ENCODE data around the gene RTTN. TPM values are rescaled to one million over a fixed set of nuclear protein-coding genes. Genes with fewer than 3 reads are reported as not detected.

The RTTN gene
- total and polyA plus RNA-seq, 9 of the 15 experiments (the other 6 are each of a cell fraction or from before 2014, with no cell fraction given), result 3.1 to 18.3 (median 10.6) TPM

GRCh38 chr18:70183441-70183840, 22.0 kb downstream of the RTTN start:
- no peak overlapping the region for H3K4me2 ChIP-seq (ENCODE audit: insufficient read depth, low read length)
- H3K36me3 ChIP-seq (ENCODE audit: control insufficient read depth, insufficient read depth, low read length), result peaks cover 26% of the 10 kb centered on the region; the same call in 2 of the 3 replicates
- no peaks in the 10 kb centered on the region for H3K79me2 ChIP-seq (ENCODE audit: control insufficient read depth, insufficient read depth, low read length)
- in situ Hi-C loops (cut with MboI), result no loop called here
- ATAC-seq (no peak), FAIRE-seq (no peak), DNase-seq (ENCODE audit: extremely low read depth in 1 of 4, low spot score in 3 of 4) (no peak)
- H4K20me1 ChIP-seq (replicated peaks; ENCODE audit: control insufficient read depth, insufficient read depth, low read length), result no peaks in the 10 kb centered on the region
- ChIA-PET POLR2A (no interaction called here), CTCF (ENCODE audit: low intra/inter-chr PET ratio) (no interaction called here)
- H3K4me3 ChIP-seq, result no peak overlapping the region
- H3K9me3 ChIP-seq (replicated peaks; ENCODE audit: control insufficient read depth, insufficient read depth, low read depth, low read length), result no peaks in the 10 kb centered on the region
- WGBS (ENCODE audit: insufficient coverage, low coverage, missing lambda C conversion rate), result 89% methylated on average over 2 of the region's 2 CpGs
- no peak overlapping the region for H3K9ac ChIP-seq (ENCODE audit: insufficient read depth in 1 of 2, low read depth in 2 of 2, low read length in 2 of 2)
- H3K27me3 ChIP-seq (ENCODE audit: control insufficient read depth in 2 of 2, insufficient read depth in 2 of 2, low read length in 2 of 2), result no peaks in the 10 kb centered on the region
- BruUV-seq (replicated peaks), result no TSS peak
- H2AFZ ChIP-seq (ENCODE audit: low read depth, low read length), result no peak overlapping the region
- H3K4me1 ChIP-seq (replicated peaks in 1 of 2; ENCODE audit: control insufficient read depth in 2 of 2, insufficient read depth in 2 of 2, low read length in 2 of 2), result no peaks in the 10 kb centered on the region
- TF ChIP-seq FUS (optimal IDR thresholded peaks at IDR 0.05; ENCODE audit: low read depth, low read length) (no peak), TRIM24 (IDR thresholded peaks at IDR 0.05) (no peak), EP400 (IDR thresholded peaks at IDR 0.05) (no peak), CBFB (CRISPR knock-in tag; IDR thresholded peaks at IDR 0.05) (no peak), MAFG (tag; conservative IDR thresholded peaks at IDR 0.05) (no peak), NBN (IDR thresholded peaks at IDR 0.05; ENCODE audit: low read depth) (no peak), SREBF1 (IDR thresholded peaks at IDR 0.05; ENCODE audit: borderline replicate concordance, low read depth, low read length) (no peak), MIER1 (IDR thresholded peaks at IDR 0.05; ENCODE audit: low read depth) (no peak), SMARCC2 (IDR thresholded peaks at IDR 0.05; ENCODE audit: low read depth) (no peak), ZBTB26 (CRISPR knock-in tag; IDR thresholded peaks at IDR 0.05) (no peak), ELF1 (tag; IDR thresholded peaks at IDR 0.05) (no peak)
- TF ChIP-seq, protein P1, sequence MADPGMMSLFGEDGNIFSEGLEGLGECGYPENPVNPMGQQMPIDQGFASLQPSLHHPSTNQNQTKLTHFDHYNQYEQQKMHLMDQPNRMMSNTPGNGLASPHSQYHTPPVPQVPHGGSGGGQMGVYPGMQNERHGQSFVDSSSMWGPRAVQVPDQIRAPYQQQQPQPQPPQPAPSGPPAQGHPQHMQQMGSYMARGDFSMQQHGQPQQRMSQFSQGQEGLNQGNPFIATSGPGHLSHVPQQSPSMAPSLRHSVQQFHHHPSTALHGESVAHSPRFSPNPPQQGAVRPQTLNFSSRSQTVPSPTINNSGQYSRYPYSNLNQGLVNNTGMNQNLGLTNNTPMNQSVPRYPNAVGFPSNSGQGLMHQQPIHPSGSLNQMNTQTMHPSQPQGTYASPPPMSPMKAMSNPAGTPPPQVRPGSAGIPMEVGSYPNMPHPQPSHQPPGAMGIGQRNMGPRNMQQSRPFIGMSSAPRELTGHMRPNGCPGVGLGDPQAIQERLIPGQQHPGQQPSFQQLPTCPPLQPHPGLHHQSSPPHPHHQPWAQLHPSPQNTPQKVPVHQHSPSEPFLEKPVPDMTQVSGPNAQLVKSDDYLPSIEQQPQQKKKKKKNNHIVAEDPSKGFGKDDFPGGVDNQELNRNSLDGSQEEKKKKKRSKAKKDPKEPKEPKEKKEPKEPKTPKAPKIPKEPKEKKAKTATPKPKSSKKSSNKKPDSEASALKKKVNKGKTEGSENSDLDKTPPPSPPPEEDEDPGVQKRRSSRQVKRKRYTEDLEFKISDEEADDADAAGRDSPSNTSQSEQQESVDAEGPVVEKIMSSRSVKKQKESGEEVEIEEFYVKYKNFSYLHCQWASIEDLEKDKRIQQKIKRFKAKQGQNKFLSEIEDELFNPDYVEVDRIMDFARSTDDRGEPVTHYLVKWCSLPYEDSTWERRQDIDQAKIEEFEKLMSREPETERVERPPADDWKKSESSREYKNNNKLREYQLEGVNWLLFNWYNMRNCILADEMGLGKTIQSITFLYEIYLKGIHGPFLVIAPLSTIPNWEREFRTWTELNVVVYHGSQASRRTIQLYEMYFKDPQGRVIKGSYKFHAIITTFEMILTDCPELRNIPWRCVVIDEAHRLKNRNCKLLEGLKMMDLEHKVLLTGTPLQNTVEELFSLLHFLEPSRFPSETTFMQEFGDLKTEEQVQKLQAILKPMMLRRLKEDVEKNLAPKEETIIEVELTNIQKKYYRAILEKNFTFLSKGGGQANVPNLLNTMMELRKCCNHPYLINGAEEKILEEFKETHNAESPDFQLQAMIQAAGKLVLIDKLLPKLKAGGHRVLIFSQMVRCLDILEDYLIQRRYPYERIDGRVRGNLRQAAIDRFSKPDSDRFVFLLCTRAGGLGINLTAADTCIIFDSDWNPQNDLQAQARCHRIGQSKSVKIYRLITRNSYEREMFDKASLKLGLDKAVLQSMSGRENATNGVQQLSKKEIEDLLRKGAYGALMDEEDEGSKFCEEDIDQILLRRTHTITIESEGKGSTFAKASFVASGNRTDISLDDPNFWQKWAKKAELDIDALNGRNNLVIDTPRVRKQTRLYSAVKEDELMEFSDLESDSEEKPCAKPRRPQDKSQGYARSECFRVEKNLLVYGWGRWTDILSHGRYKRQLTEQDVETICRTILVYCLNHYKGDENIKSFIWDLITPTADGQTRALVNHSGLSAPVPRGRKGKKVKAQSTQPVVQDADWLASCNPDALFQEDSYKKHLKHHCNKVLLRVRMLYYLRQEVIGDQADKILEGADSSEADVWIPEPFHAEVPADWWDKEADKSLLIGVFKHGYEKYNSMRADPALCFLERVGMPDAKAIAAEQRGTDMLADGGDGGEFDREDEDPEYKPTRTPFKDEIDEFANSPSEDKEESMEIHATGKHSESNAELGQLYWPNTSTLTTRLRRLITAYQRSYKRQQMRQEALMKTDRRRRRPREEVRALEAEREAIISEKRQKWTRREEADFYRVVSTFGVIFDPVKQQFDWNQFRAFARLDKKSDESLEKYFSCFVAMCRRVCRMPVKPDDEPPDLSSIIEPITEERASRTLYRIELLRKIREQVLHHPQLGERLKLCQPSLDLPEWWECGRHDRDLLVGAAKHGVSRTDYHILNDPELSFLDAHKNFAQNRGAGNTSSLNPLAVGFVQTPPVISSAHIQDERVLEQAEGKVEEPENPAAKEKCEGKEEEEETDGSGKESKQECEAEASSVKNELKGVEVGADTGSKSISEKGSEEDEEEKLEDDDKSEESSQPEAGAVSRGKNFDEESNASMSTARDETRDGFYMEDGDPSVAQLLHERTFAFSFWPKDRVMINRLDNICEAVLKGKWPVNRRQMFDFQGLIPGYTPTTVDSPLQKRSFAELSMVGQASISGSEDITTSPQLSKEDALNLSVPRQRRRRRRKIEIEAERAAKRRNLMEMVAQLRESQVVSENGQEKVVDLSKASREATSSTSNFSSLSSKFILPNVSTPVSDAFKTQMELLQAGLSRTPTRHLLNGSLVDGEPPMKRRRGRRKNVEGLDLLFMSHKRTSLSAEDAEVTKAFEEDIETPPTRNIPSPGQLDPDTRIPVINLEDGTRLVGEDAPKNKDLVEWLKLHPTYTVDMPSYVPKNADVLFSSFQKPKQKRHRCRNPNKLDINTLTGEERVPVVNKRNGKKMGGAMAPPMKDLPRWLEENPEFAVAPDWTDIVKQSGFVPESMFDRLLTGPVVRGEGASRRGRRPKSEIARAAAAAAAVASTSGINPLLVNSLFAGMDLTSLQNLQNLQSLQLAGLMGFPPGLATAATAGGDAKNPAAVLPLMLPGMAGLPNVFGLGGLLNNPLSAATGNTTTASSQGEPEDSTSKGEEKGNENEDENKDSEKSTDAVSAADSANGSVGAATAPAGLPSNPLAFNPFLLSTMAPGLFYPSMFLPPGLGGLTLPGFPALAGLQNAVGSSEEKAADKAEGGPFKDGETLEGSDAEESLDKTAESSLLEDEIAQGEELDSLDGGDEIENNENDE (IDR thresholded peaks at IDR 0.05; ENCODE audit: low read depth, low read length), result no peak
- intact Hi-C loops (cut with micrococcal nuclease), result no loop called here
- no peak overlapping the region for H3K27ac ChIP-seq (ENCODE audit: extremely low read depth, low read depth, low read length)
- no peaks in the 10 kb centered on the region for H3K9me1 ChIP-seq (ENCODE audit: control insufficient read depth, insufficient read depth, low read length)
